GM18951 (cell line): ENCODE data around the gene PRM3.

Experiments used
- POLR2A ChIP-seq: IDR thresholded peaks from 4 replicates; pipeline ENCODE4 v1.6.1; 2011; ENCODE audit warnings: mild to moderate bottlenecking; ENCODE audit not compliant: insufficient read length, insufficient read depth; ENCODE audit errors: extremely low read depth
- in situ Hi-C: fragments of 300-500 bp; cut with MboI; formaldehyde crosslinking; loops from one replicate; pipeline ENCODE4 v1.12.0; 2022; ENCODE audit warnings: low sequenced_read_pairs, mixed read lengths, inconsistent platforms; ENCODE audit not compliant: unreplicated experiment

The PRM3 gene

DNA sequence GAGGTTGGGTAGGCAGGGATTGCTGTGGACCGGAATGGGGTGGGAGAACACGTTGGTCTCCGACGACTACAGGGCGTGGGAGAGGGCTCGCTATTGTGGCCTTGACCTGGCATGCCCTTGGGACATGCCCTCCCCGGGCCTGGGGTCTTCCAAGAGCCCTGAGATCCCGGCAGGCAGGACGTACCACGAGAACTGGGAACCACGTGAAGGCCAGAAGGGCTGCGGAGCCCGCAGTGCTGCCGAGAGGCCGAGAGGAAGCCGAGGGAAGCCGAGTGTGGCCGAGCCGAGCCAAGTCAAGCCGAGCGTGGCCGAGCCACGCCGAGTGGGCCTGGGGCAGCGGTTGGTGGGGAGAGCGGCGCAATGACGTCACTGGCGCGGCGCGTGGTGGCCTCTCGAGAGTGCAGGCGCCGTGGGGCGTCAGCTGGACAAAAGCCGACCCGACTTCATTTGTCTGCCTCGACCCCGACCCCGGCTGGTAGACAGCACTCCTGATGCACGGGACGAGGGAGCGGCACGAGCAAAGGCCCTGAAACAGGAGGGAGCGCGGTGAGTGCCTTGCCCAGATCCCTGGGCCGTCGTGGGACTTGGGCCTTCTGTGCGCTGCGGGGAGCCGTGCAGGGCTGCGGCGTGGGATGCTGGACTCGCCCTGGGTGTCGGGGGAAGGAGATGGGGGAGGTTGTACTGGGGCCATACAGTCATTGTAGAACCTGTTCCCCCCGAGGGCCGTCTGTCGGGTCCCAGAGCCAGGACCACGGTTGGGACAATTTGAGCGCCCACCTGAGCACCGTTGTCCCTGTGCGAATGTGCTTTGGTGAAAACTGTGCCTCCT lies 24.0 kb downstream of the PRM3 start:
- in situ Hi-C loops = loop anchor here (25.0 kb wide), 1 partner anchor 287 kb away; no protein-coding TSS in a partner anchor
- no peak for TF ChIP-seq POLR2A

DNA sequence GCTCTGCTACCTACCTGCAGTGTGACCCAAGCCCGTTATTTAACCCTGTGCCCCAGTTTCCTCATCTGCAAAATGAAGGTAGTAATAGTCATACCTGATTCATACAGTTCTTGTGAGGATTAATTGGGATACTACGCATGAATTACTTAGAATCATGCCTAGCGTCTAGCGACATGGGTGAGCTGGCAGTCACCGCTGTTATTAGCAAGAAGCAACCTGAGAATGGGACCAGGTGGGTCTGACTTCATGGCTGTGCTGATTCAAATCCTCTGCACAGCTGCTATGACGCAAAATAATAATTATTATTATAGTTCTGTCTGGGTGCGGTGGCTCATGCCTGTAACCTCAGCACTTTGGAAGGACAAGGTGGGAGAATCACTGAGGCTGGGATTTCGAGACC lies 25.3 kb downstream of the PRM3 start:
- in situ Hi-C loops = loop anchor here (25.0 kb wide), 1 partner anchor 286 kb away; no protein-coding TSS in a partner anchor
- no peak for TF ChIP-seq POLR2A

DNA sequence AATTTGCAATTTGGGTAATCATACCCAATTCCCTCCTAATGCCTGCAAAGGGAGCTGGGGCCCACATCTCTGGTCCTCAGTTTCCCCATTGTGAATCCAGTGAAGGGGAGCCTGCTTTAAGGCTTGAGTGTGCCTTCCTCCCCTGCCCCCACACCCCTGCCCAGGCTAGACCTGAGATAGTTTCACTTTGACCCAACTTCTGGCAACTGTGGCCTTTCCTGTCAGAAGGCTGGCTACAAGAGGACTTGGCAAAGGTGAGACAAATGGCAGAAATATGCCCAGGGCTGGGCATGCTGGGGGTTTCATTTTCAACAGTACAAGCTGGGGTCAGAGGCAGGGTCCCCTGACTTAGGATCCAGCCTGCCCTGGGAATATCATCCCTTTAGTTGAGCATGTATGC lies 27.4 kb downstream of the PRM3 start:
- TF ChIP-seq POLR2A = no peak
- in situ Hi-C loops = loop anchor here (25.0 kb wide), 1 partner anchor 284 kb away; no protein-coding TSS in a partner anchor

DNA sequence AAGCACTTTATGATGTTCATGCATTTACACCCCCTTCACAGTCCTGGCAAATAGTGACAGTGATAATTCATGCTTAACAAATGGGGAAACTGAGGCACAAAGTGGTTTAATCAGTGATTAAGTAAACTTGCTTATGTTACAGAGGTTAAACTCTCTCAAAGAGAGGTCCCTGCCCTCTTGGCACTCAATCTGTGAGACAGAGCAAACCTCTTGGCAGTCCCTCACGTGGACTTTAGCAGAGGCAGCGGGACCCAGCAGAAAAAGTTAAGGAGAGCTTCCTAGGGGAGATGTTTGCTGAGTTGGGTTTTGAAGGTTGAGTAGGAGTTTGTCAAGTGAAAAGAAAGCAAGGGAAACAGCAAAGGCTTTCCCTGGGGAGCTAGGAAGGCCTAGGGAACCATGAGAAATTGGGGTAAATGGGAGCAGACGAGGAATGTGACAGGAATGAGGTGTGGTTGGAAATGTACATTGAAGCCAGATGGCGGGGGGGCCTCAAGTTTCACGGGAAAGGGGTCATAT lies 28.1 kb downstream of the PRM3 start:
- in situ Hi-C loops = loop anchor here (25.0 kb wide), 1 partner anchor 283 kb away; no protein-coding TSS in a partner anchor
- TF ChIP-seq POLR2A = no peak

DNA sequence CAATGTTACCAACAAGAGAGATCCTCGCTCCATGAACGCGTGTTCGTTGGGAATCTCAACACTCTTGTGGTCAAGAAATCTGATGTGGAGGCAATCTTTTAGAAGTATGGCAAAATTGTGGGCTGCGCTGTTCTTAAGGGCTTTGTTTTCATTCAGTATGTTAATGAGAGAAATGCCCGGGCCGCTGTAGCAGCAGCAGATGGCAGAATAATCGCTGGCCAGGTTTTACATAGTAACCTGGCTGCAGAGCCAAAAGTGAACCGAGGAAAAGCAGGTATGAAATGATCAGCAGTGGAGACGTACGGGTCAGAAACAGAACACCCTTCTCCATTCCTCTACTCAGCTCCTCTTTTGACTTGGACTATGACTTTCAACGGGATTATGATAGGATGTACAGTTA lies 30.8 kb downstream of the PRM3 start:
- no peak for TF ChIP-seq POLR2A
- in situ Hi-C loops = loop anchor here (25.0 kb wide), 1 partner anchor 280 kb away; no protein-coding TSS in a partner anchor

DNA sequence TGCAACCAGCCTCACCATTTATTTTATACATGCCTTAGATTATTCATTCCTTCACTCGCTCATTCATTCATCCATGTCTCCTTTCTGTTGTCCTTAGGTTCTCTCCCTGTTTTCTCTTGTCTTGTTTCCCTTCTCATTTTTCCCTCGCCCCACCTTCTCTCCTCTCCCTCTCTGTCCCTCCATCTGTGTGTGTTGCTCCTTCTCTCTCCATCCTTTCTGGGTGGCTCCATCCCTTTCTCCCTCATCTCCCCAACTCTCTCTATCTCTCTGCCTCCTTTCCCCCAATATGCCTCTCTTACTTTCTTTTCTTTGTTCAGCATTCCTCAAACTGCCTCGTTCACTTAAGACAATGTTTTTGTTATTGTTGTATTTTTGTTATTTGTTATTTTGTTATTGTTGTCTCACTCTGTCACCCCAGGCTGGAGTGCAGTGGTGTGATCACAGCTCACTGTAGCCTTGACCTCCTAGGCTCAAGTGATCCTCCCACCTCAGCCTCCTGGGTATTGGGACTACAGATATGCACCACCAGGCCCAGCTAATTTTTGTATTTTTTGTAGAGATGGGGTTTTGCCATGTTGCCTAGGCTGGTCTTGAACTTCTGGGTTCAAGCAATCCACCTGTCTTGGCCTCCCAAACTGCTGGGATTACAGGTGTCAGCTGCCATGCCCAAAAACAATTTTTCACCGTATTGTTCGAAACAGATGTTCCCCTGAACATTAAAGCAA lies 31.8 kb downstream of the PRM3 start:
- in situ Hi-C loops = loop anchor here (25.0 kb wide), 1 partner anchor 279 kb away; no protein-coding TSS in a partner anchor

DNA sequence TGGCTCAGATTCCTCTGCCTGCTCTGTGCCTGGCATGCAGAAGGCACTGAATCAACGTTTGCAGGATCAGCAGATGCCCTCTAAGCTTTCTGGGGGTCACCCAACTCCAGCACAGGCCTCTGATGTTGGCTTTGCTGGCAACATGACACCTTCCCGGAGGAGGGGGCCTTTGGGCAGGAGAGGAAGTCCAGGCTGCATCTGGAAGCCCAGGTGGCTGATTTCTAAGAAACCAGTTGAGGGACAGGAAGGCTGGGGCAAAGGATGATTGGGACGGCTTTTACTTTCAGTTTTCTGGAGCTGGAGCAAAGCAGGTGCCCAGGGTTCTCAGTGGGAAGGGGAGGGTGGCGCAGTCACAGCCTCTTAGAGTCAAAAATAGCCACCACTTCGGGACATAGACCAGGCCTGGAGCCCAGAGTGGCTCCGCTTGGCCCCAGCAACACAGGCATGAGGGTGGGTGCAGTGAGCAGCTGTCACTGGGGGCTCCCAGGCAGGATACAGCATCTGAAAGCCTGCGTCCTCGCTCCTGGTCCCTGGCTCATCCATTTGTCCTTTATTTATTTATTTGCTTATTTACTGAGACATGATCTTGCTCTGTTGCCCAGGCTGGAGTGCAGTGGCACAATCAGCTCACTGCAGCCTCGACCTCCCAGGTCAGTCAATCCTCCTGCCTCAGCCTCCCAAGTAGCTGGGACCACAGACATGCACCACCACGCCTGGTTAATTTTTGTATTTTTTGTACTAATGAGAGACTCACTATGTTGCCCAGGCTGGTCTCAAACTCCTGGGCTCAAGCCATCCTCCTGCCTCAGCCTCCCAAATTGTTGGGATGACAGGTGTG lies 32.6 kb downstream of the PRM3 start:
- no peak for TF ChIP-seq POLR2A
- in situ Hi-C loops = loop anchor here (25.0 kb wide), 1 partner anchor 279 kb away; no protein-coding TSS in a partner anchor

More for the DNA sequence above, 31.8 kb downstream of the PRM3 start:
- TF ChIP-seq POLR2A = no peak

DNA sequence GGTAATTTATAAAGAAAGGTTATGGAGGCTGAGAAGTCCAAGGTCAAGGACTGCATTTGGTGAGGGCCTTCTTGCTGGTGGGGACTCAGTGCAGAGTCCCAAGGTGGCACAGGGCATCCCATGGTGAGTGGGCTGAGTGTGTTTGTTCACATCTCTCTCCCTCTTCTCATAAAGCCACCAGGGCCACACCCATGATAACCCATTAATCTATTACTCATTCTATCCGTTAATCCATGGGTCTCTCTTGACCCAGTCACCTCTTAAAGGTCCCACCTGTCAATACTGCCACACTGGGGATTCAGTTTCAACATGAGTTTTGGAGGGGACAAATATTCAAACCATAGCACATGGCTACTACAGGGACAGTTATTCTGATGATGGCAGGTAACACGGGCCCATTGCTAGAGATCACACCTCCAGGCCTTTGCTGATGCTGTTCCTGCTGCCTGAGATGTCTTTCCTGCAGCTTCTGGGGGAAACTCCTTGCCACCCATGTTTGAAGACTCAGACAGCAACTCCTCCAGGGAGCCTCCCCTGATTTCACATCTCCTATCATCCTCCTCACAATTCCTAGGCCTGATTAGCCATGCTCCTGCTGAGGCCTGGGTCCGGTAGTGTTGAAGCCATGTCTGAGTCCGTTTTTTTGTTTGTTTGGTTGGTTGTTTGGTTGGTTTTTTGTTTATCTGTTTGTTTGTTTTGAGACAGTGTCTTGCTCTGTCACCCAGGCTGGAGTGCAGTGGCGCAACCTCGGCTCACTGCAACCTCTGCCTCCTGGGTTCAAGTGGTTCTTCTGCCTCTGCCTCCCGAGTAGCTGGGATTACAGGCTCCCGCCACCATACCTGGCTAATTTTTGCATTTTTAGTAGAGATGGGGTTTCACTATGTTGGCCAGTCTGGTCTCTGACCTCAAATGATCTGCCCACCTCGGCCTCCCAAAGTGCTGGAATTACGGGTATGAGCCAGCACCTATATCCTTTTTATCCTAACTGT lies 33.5 kb downstream of the PRM3 start:
- in situ Hi-C loops = loop anchor here (25.0 kb wide), 1 partner anchor 278 kb away; no protein-coding TSS in a partner anchor
- no peak for TF ChIP-seq POLR2A

DNA sequence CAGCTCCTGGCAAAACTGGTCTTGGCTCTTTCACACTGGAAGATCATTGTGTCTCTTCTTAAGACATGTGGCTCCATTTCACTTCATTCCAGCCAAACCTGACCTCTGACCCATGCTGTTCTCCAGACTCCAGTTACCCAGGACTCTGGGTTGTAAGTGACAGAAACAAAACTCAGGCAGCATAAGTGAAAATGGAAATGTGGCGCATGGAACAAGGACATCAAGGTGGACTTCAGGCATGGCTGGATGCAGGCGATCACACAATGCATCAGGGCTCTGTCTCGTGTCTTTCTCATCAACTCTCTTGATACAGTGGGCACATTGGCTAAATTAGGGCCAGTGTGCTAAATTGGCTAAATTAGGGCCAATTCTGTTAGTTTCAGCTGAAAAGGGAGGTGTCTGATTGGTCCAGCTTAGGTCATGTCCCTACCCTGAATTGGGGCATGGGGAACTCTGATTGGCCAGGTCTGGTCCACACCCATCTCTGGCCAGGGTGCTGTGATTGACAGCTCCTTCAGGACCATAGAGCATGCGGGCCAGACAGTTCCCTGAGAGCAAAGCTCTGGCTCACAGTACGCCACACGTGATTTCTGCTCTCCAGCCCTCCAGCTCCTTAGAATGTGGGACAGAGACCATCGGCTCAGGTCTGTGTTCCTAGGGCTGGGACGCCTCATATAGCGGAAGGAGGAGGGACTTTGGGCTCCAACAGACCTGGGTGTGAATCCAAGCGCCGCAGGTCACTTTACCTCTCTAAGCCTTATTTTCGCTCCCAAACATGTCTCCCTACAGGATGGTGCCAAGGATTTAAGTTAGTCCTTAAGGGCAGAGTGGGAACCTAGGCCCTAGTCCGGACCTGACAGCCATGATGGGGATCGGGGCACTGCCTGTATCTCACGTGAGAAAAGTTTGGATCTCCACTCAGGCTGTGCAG lies 34.9 kb downstream of the PRM3 start:
- TF ChIP-seq POLR2A = no peak
- in situ Hi-C loops = loop anchor here (25.0 kb wide), 1 partner anchor 276 kb away; no protein-coding TSS in a partner anchor

DNA sequence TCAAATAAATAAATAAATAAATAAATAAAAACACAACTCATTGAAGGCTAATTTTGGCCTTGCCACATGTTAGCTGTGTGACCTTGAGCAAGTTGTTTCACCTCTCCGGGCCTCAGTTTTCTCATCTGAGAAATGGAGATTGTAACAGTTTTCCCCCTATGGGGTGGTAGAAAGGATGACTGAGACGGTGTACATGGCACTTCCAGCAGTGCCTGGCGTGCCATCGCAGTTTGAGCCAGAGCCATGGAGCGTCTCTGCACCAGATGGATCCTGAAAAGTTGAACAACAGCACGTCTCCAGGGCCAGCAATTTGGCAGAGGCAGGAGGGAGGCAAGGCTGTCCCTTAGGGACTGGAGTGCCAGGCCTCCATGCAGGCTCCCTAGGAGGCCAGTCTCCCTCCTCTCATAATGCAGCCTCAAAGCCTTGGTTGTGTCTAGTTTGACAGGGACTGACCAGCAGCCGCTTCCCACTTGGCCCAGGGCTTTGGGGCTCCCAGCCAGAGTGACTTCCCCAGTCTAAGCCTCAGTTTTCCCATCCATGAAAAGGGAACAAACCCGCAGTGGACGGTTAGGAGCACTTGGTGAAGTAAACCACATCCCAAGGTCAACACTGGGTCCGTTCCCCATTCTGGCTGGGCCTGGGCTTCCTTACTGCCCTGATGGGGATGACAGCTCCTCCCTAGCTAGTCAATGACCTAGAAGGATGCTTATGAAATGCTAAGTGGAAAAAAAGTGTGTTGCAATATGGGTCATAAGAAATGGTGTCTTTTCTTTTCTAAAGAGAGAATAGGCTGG lies 36.8 kb downstream of the PRM3 start:
- TF ChIP-seq POLR2A = no peak
- in situ Hi-C loops = loop anchor here (25.0 kb wide), 1 partner anchor 274 kb away; no protein-coding TSS in a partner anchor
